ENCODE measurements around the gene IRAG1.

Gene IRAG1

GRCh38 chr11:10654811-10655150, 38.8 kb downstream of the IRAG1 start:
- TF ChIP-seq, protein P1, sequence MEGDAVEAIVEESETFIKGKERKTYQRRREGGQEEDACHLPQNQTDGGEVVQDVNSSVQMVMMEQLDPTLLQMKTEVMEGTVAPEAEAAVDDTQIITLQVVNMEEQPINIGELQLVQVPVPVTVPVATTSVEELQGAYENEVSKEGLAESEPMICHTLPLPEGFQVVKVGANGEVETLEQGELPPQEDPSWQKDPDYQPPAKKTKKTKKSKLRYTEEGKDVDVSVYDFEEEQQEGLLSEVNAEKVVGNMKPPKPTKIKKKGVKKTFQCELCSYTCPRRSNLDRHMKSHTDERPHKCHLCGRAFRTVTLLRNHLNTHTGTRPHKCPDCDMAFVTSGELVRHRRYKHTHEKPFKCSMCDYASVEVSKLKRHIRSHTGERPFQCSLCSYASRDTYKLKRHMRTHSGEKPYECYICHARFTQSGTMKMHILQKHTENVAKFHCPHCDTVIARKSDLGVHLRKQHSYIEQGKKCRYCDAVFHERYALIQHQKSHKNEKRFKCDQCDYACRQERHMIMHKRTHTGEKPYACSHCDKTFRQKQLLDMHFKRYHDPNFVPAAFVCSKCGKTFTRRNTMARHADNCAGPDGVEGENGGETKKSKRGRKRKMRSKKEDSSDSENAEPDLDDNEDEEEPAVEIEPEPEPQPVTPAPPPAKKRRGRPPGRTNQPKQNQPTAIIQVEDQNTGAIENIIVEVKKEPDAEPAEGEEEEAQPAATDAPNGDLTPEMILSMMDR (IDR thresholded peaks at IDR 0.05; ENCODE audit: insufficient read depth, low read depth, low read length, missing control alignments): no peak

DNA sequence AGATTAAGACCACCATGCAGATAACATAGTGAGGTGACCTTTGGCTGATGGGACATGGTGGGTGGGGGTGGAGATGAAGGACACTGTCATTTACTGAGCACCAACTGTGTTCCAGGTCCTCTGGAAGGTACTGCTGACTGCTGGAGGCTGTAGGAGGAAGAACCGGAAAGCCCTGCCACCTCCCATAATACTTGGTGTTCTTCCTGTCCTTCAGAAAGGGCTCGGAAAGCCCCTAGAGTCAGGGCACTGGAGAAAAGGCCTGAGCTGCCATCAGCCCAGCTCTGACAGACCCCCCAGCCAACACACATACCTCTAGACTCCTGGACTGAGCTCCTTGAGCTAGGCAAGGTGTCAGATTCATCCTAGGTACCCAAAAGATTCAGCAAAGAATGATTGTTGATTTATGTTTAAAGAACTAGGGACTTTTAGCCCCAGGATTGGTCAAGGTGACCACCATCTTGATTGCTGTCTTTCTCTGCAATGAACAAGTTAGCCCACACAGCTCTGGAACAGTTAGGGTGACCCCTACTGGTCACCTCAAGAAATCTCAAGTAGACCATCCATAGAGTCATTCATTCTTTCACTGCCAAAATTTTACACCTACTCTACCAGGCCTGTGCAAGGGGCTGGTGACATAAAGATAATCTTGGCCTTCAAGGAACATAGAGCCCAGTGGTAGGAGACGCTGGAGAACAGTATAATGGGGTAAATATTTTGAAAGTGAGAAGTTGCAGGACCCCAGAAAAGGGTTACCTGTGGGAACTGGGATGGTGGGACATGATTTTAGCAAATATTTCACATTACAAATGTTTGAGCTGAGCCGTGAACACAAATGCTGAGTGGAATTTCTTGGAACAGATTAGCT, 39.4 kb downstream of the IRAG1 start:
- H3K4me3 ChIP-seq (ENCODE audit: low read depth, low read length): no peak overlapping the region
- DNase-seq (ENCODE audit: low read depth): peak; percentile 81
- TF ChIP-seq, protein P1 (IDR thresholded peaks at IDR 0.05; ENCODE audit: insufficient read depth, low read depth, low read length, missing control alignments): peak; percentile 74

More at GRCh38 chr11:10654811-10655150, 38.8 kb downstream of the IRAG1 start:
- no peak overlapping the region for H3K4me3 ChIP-seq (ENCODE audit: low read depth, low read length)
- DNase-seq (ENCODE audit: low read depth): no peak

GRCh38 chr11:10653261-10653660, 40.3 kb downstream of the IRAG1 start:
- TF ChIP-seq, protein P1 (IDR thresholded peaks at IDR 0.05; ENCODE audit: insufficient read depth, low read depth, low read length, missing control alignments): no peak
- no peak for DNase-seq (ENCODE audit: low read depth)

DNA sequence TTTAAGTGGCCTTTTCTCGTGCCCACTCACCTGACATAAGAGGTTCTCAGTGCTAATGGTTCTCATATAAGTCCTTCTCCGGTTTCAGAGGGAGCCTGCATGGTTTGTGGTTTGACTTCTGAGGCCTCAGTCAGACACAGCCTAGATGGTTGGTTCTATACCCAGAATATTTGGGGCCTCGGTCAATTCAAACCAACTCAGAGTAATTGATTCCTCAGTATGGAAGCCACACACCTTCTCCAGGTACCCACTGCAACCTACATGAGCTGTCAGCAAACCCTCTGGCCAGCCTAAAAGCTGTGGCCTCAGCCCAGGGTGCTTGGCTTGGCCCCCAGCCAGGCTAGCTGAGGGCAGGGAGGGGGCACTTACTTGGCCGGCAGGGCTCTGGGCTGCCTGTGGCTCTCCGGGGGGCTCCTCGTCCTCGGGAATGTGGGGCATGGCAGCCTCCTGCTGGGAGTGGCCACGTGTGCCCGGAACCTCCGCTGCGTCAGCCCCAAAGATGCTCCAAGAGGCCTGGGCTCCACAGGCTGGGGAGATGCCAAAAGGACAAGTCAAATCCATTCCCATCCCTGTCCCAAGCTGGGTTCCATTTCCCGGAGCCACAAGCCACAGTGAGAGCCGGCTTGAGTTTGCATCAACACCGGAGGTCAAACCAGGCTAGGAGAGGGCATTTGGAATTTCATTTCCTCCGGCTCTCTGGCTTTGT, 41.7 kb downstream of the IRAG1 start:
- DNase-seq (ENCODE audit: low read depth): peak; percentile 38
- TF ChIP-seq, protein P1 (IDR thresholded peaks at IDR 0.05; ENCODE audit: insufficient read depth, low read depth, low read length, missing control alignments): no peak
- H3K4me3 ChIP-seq (ENCODE audit: low read depth, low read length): no peak overlapping the region

More at GRCh38 chr11:10653261-10653660, 40.3 kb downstream of the IRAG1 start:
- no peak overlapping the region for H3K4me3 ChIP-seq (ENCODE audit: low read depth, low read length)

GRCh38 chr11:10650630-10651029, 42.9 kb downstream of the IRAG1 start:
- DNase-seq (ENCODE audit: low read depth): no peak
- TF ChIP-seq, protein P1 (IDR thresholded peaks at IDR 0.05; ENCODE audit: insufficient read depth, low read depth, low read length, missing control alignments): no peak
- H3K4me3 ChIP-seq (ENCODE audit: low read depth, low read length): no peak overlapping the region

GRCh38 chr11:10650166-10650565, 43.4 kb downstream of the IRAG1 start:
- TF ChIP-seq, protein P1 (IDR thresholded peaks at IDR 0.05; ENCODE audit: insufficient read depth, low read depth, low read length, missing control alignments): no peak
- H3K4me3 ChIP-seq (ENCODE audit: low read depth, low read length): no peak overlapping the region
- DNase-seq (ENCODE audit: low read depth): no peak

Data from GM12865 (cell line).